Subcutaneous adipose tissue (tissue), 4 donors: ENCODE measurements around the gene HOMER3. TPM values are rescaled to one million over a fixed set of nuclear protein-coding genes. Genes with fewer than 3 reads are reported as not detected.

Experiments used
- CTCF ChIP-seq: fragments of 450-650 bp; IDR thresholded peaks from one replicate; pipeline ENCODE4 v1.5.1; 2016; ENCODE audit warnings: low read depth, mild to moderate bottlenecking, control low read depth, antibody characterized with exemption, moderate library complexity
- total RNA-seq, 4 donors: library from RNA; depleted of rRNA; stranded (reverse); fragments of >200 nt; gene quantifications; one replicate each; pipeline ENCODE4 v1.1.0, GENCODE V29; 2016

The HOMER3 gene
- total RNA-seq, 4 donors from 2014 or later, result 7.5 to 60.2 (median 41.1) TPM

GRCh38 chr19:18943465-18943864 lies 2.4 kb upstream of the HOMER3 start:
- TF ChIP-seq CTCF, result no peak

- no peak for TF ChIP-seq CTCF
Measured at GRCh38 chr19:18942692-18943091, 1.7 kb upstream of the HOMER3 start.

- no peak for TF ChIP-seq CTCF
Measured at GRCh38 chr19:18941628-18942354, 774 bp upstream of the HOMER3 start.

GRCh38 chr19:18939922-18940768 lies 872 bp downstream of the HOMER3 start:
- no peak for TF ChIP-seq CTCF

- no peak for TF ChIP-seq CTCF
Measured at GRCh38 chr19:18939163-18939562, 1.9 kb downstream of the HOMER3 start.

GRCh38 chr19:18933297-18933696 lies 7.7 kb downstream of the HOMER3 start:
- TF ChIP-seq CTCF, result no peak

GRCh38 chr19:18932216-18932841 lies 8.7 kb downstream of the HOMER3 start:
- no peak for TF ChIP-seq CTCF
